Hepatocyte (in vitro differentiated cells): ENCODE measurements around the gene WDR4.

ENCODE experiments used
- CTCF ChIP-seq: fragments of 200-600 bp; sonication (generic); IDR thresholded peaks from 2 replicates; pipeline ENCODE4 v1.5.1; 2016; ENCODE audit warnings: antibody characterized with exemption, mild to moderate bottlenecking; ENCODE audit not compliant: poor library complexity
- EZH2phosphoT487 ChIP-seq: fragments of 200-600 bp; sonication (generic); IDR thresholded peaks from one replicate; pipeline ENCODE4 v1.6.1; 2018; ENCODE audit warnings: antibody characterized with exemption, mild to moderate bottlenecking, low read depth, moderate library complexity; ENCODE audit not compliant: unreplicated experiment, severe bottlenecking

- TF ChIP-seq CTCF: no peak
- no peak for TF ChIP-seq EZH2phosphoT487
Observed at GRCh38 chr21:42848932-42849758, 30.2 kb downstream of the WDR4 start.
